Fibroblast of lung (primary cell): ENCODE data around the gene MYRF. TPM values are rescaled to one million over a fixed set of nuclear protein-coding genes. Genes with fewer than 3 reads are reported as not detected.

ENCODE experiments used
- DNase-seq, 2 donors: peaks; one replicate each; pipeline versions ENCODE4 v3.0.0 to v3.0.0-alpha.2; 2010; ENCODE audit warnings: low read depth in 2 of 2
- H2AFZ ChIP-seq: 2 replicates; pipeline ENCODE4 v1.5.1; 2012; ENCODE audit warnings: low read length, control low read depth, inconsistent platforms
- H3K27ac ChIP-seq: 2 replicates; pipeline ENCODE4 v1.5.1; 2011; ENCODE audit warnings: low read length, control low read depth; ENCODE audit not compliant: insufficient read depth
- H3K27me3 ChIP-seq: 2 replicates; pipeline ENCODE4 v1.5.1; 2011; ENCODE audit warnings: mild to moderate bottlenecking, low read length; ENCODE audit not compliant: control insufficient read depth, insufficient read depth
- H3K36me3 ChIP-seq: 2 replicates; pipeline ENCODE4 v1.5.1; 2011; ENCODE audit warnings: low read length; ENCODE audit not compliant: control insufficient read depth, insufficient read depth
- H3K4me1 ChIP-seq: 2 replicates; pipeline ENCODE4 v1.5.1; 2011; ENCODE audit warnings: low read length; ENCODE audit not compliant: control insufficient read depth, insufficient read depth; ENCODE audit errors: extremely low read depth
- H3K4me2 ChIP-seq: 2 replicates; pipeline ENCODE4 v1.5.1; 2011; ENCODE audit warnings: low read length, control low read depth; ENCODE audit not compliant: insufficient read depth; ENCODE audit errors: extremely low read depth
- H3K4me3 ChIP-seq, 4 experiments: fragments of 200-600 bp in 1 of 4; sonication (generic) in 1 of 4; replicated peaks in 1 of 4; 2 replicates each; pipeline ENCODE4 v1.5.1; 2011 to 2016; ENCODE audit warnings: low read length in 4 of 4, low read depth in 3 of 4, mild to moderate bottlenecking in 3 of 4, control low read depth in 2 of 4, inconsistent platforms in 1 of 4, mixed read lengths in 1 of 4; ENCODE audit not compliant: insufficient read depth in 1 of 4; ENCODE audit errors: control extremely low read depth in 1 of 4
- H3K79me2 ChIP-seq: 2 replicates; pipeline ENCODE4 v1.5.1; 2012; ENCODE audit warnings: mild to moderate bottlenecking, low read length, inconsistent platforms; ENCODE audit not compliant: control insufficient read depth, insufficient read depth
- H3K9ac ChIP-seq: 2 replicates; pipeline ENCODE4 v1.5.1; 2011; ENCODE audit warnings: mild to moderate bottlenecking, low read length, control low read depth; ENCODE audit not compliant: insufficient read depth
- H3K9me3 ChIP-seq: 2 replicates; pipeline ENCODE4 v1.5.1; 2012; ENCODE audit warnings: low read depth, low read length; ENCODE audit not compliant: control insufficient read depth, insufficient read depth
- H4K20me1 ChIP-seq: 2 replicates; pipeline ENCODE4 v1.5.1; 2011; ENCODE audit warnings: low read length; ENCODE audit not compliant: control insufficient read depth, insufficient read depth; ENCODE audit errors: extremely low read depth
- CTCF ChIP-seq, 2 donors: IDR thresholded peaks in 1 of 2; conservative IDR thresholded peaks in 1 of 2; 1 replicate in 1 of 2; 2 replicates in 1 of 2; pipeline ENCODE4 v1.5.1; 2011 to 2012; ENCODE audit warnings: low read length in 2 of 2, control low read depth in 1 of 2, inconsistent platforms in 1 of 2, low read depth in 1 of 2, mild to moderate bottlenecking in 1 of 2
- EZH2 ChIP-seq: IDR thresholded peaks from 2 replicates; pipeline ENCODE4 v1.5.1; 2012; ENCODE audit warnings: low read length, control low read depth, mild to moderate bottlenecking; ENCODE audit errors: missing control alignments
- polyA plus RNA-seq, 2 donors: library from polyadenylated mRNA; depleted of rRNA in 1 of 2; stranded (reverse) in 1 of 2; unstranded in 1 of 2; fragments of >200 nt; gene quantifications; 2 replicates each; pipeline ENCODE4 v1.2.1, GENCODE V29; 2011 to 2012; ENCODE audit warnings: missing spikeins in 1 of 2
- total RNA-seq: library from RNA; depleted of rRNA; stranded (reverse); fragments of >200 nt; gene quantifications from 2 replicates; pipeline ENCODE4 v1.2.1, GENCODE V29; 2014

Gene MYRF
- total and polyA plus RNA-seq, 2 donors (not counting 1 experiment from before 2014, with no cell fraction given) = 0.10 to 0.17 TPM

- DNase-seq = no peak
- Histone ChIP-seq H3K4me2 (no peak overlapping the region), H3K4me3 (no peak overlapping the region), H3K36me3 (no peaks in the 10 kb centered on the region), H3K27me3 (no peaks in the 10 kb centered on the region), H3K4me1 (no peaks in the 10 kb centered on the region), H3K9me3 (no peaks in the 10 kb centered on the region), H3K79me2 (no peaks in the 10 kb centered on the region), H3K27ac (no peak overlapping the region), H2AFZ (no peak overlapping the region), H4K20me1 (no peaks in the 10 kb centered on the region), H3K9ac (no peak overlapping the region)
- TF ChIP-seq CTCF (conservative IDR thresholded peaks at IDR 0.05 in 1 of 2, IDR thresholded peaks at IDR 0.05 in 1 of 2; ENCODE audit: low read depth in 1 of 2, low read length in 2 of 2) (no peak), EZH2 (no peak)
Measured at GRCh38 chr11:61744609-61745156, 7.8 kb upstream of the MYRF start.

GRCh38 chr11:61745781-61746441 is 6.5 kb upstream of the MYRF start:
- Histone ChIP-seq H3K9ac (no peak overlapping the region), H4K20me1 (no peaks in the 10 kb centered on the region), H3K27me3 (no peaks in the 10 kb centered on the region), H3K9me3 (no peaks in the 10 kb centered on the region), H3K36me3 (no peaks in the 10 kb centered on the region), H3K4me1 (no peaks in the 10 kb centered on the region), H3K4me3 (no peak overlapping the region), H3K27ac (no peak overlapping the region), H3K79me2 (no peaks in the 10 kb centered on the region), H3K4me2 (no peak overlapping the region), H2AFZ (no peak overlapping the region)
- TF ChIP-seq EZH2 = no peak
- TF ChIP-seq CTCF (conservative IDR thresholded peaks at IDR 0.05 in 1 of 2, IDR thresholded peaks at IDR 0.05 in 1 of 2; ENCODE audit: low read depth in 1 of 2, low read length in 2 of 2) = no peak
- DNase-seq = no peak

- DNase-seq = no peak
- no peaks in the 10 kb centered on the region for H3K79me2 ChIP-seq
- no peak overlapping the region for H2AFZ ChIP-seq
- TF ChIP-seq CTCF (conservative IDR thresholded peaks at IDR 0.05 in 1 of 2, IDR thresholded peaks at IDR 0.05 in 1 of 2; ENCODE audit: low read depth in 1 of 2, low read length in 2 of 2) (no peak), EZH2 (no peak)
- no peaks in the 10 kb centered on the region for H3K4me1 ChIP-seq
- no peak overlapping the region for H3K4me3 ChIP-seq
- H3K4me2 ChIP-seq = no peak overlapping the region
- H3K9ac ChIP-seq = no peak overlapping the region
- no peaks in the 10 kb centered on the region for H3K27me3 ChIP-seq
- no peaks in the 10 kb centered on the region for H4K20me1 ChIP-seq
- H3K36me3 ChIP-seq = no peaks in the 10 kb centered on the region
- no peak overlapping the region for H3K27ac ChIP-seq
- H3K9me3 ChIP-seq = no peaks in the 10 kb centered on the region
Measured at GRCh38 chr11:61746442-61747191, 5.8 kb upstream of the MYRF start.
